Gastroesophageal sphincter (tissue), 4 donors: ENCODE measurements around the gene AGRN. TPM values are rescaled to one million over a fixed set of nuclear protein-coding genes. Genes with fewer than 3 reads are reported as not detected.

ENCODE experiments used
- ATAC-seq: fragments of 150-250 bp; one replicate; pipeline ENCODE4 v1.9.1; 2016; ENCODE audit warnings: mild to moderate bottlenecking, moderate library complexity
- H3K27ac ChIP-seq, 4 donors: fragments of 200-600 bp; sonication (generic) in 3 of 4; 1 replicate in 3 of 4; 2 replicates in 1 of 4; pipeline ENCODE4 v1.5.1; 2016 to 2019
- H3K27me3 ChIP-seq: fragments of 200-600 bp; sonication (generic); one replicate; pipeline ENCODE4 v1.5.1; 2019
- H3K36me3 ChIP-seq, 2 donors: fragments of 200-600 bp; sonication (generic); one replicate each; pipeline ENCODE4 v1.5.1; 2019; ENCODE audit warnings: control low read depth in 1 of 2
- H3K4me1 ChIP-seq, 3 donors: fragments of 200-600 bp; sonication (generic); 1 replicate in 2 of 3; 2 replicates in 1 of 3; pipeline ENCODE4 v1.5.1; 2016 to 2019; ENCODE audit warnings: control low read depth in 2 of 3
- H3K4me3 ChIP-seq, 2 donors: fragments of 200-600 bp; sonication (generic); one replicate each; pipeline ENCODE4 v1.5.1; 2019; ENCODE audit warnings: mild to moderate bottlenecking in 1 of 2, moderate library complexity in 1 of 2
- H3K9me3 ChIP-seq, 3 donors: fragments of 200-600 bp; sonication (generic); one replicate each; pipeline ENCODE4 v1.5.1; 2017 to 2019; ENCODE audit warnings: control low read depth in 2 of 3
- CTCF ChIP-seq, 4 experiments: fragments of 200-600 bp in 2 of 4; fragments of 450-650 bp in 2 of 4; sonication (generic) in 1 of 4; IDR thresholded peaks; one replicate each; pipeline ENCODE4 v1.5.1; 2017 to 2019; ENCODE audit warnings: antibody characterized with exemption in 4 of 4, mild to moderate bottlenecking in 2 of 4, moderate library complexity in 2 of 4
- EP300 ChIP-seq: sonication (generic); formaldehyde crosslinking; IDR thresholded peaks from one replicate; pipeline ENCODE4 v1.6.1; 2017; ENCODE audit warnings: antibody characterized with exemption, mild to moderate bottlenecking
- POLR2A ChIP-seq, 2 donors: fragments of 450-650 bp; IDR thresholded peaks; one replicate each; pipeline ENCODE4 v1.6.1; 2017; ENCODE audit warnings: antibody characterized with exemption in 2 of 2, mild to moderate bottlenecking in 2 of 2, moderate library complexity in 1 of 2
- POLR2AphosphoS5 ChIP-seq: sonication (generic); formaldehyde crosslinking; IDR thresholded peaks from one replicate; pipeline ENCODE4 v1.6.1; 2017; ENCODE audit warnings: antibody characterized with exemption
- WGBS, 2 donors: methylation state at CpG; one replicate each; pipeline ENCODE4 v1.1.5; 2018; ENCODE audit warnings: low coverage in 1 of 2; 5-methylcytosine and 5-hydroxymethylcytosine counted together
- total RNA-seq, 4 donors: library from RNA; depleted of rRNA; stranded (reverse); fragments of >200 nt; gene quantifications; one replicate each; pipeline ENCODE4 v1.1.0, GENCODE V29; 2016

AGRN gene
- total RNA-seq, 4 donors from 2014 or later: 18.0 to 33.6 (median 23.5) TPM

GRCh38 chr1:1085171-1085841, 65.4 kb downstream of the AGRN start:
- peaks cover 0 to 28% of the 10 kb centered on the region in 2 donors for H3K36me3 ChIP-seq
- peaks cover 0 to 2% (median 1%) of the 10 kb centered on the region in 3 donors for H3K4me1 ChIP-seq
- no peak overlapping the region for H3K4me3 ChIP-seq
- H3K9me3 ChIP-seq: no peaks in the 10 kb centered on the region
- no peak for TF ChIP-seq POLR2AphosphoS5
- TF ChIP-seq EP300: no peak
- H3K27me3 ChIP-seq: no peaks in the 10 kb centered on the region
- no CpG with 5 or more reads among the region's 30 CpGs for WGBS, 2 donors
- no peak overlapping the region for H3K27ac ChIP-seq
- ATAC-seq: no peak

GRCh38 chr1:1085911-1086841, 66.3 kb downstream of the AGRN start:
- H3K9me3 ChIP-seq: no peaks in the 10 kb centered on the region
- TF ChIP-seq CTCF (IDR thresholded peaks at IDR 0.05): no peak
- 92% methylated on average over 17 of the region's 38 CpGs; no CpG with 5 or more reads in 1 of the 2 donors for WGBS, 2 donors
- no peak overlapping the region for H3K27ac ChIP-seq
- no peaks in the 10 kb centered on the region for H3K4me1 ChIP-seq
- ATAC-seq: no peak
- H3K36me3 ChIP-seq: peaks cover 0 to 32% of the 10 kb centered on the region in 2 donors
- H3K27me3 ChIP-seq: no peaks in the 10 kb centered on the region
- no peak overlapping the region for H3K4me3 ChIP-seq

GRCh38 chr1:1086911-1087341, 67.0 kb downstream of the AGRN start:
- TF ChIP-seq POLR2A (IDR thresholded peaks at IDR 0.05): no peak
- no peak for TF ChIP-seq CTCF (IDR thresholded peaks at IDR 0.05)
- TF ChIP-seq POLR2AphosphoS5: no peak
- TF ChIP-seq EP300: no peak
- peaks cover 0 to 32% of the 10 kb centered on the region in 2 donors for H3K36me3 ChIP-seq
- WGBS, 2 donors: 100% methylated on average over 1 of the region's 17 CpGs; no CpG with 5 or more reads in 1 of the 2 donors

GRCh38 chr1:1087351-1088028, 67.6 kb downstream of the AGRN start:
- Histone ChIP-seq H3K27ac (no peak overlapping the region), H3K27me3 (no peaks in the 10 kb centered on the region), H3K9me3 (no peaks in the 10 kb centered on the region), H3K36me3 (peaks cover 0 to 28% of the 10 kb centered on the region in 2 donors), H3K4me1 (no peaks in the 10 kb centered on the region), H3K4me3 (no peak overlapping the region)
- no peak for ATAC-seq
- WGBS, 2 donors: 93% methylated on average over 10 of the region's 38 CpGs; no CpG with 5 or more reads in 1 of the 2 donors
- TF ChIP-seq POLR2A (IDR thresholded peaks at IDR 0.05) (no peak), EP300 (no peak)

More at GRCh38 chr1:1086911-1087341, 67.0 kb downstream of the AGRN start:
- Histone ChIP-seq H3K9me3 (no peaks in the 10 kb centered on the region), H3K4me3 (no peak overlapping the region), H3K27ac (no peak overlapping the region), H3K27me3 (no peaks in the 10 kb centered on the region), H3K4me1 (no peaks in the 10 kb centered on the region)
- no peak for ATAC-seq

- no peaks in the 10 kb centered on the region for H3K27me3 ChIP-seq
- H3K36me3 ChIP-seq: peaks cover 0 to 21% of the 10 kb centered on the region in 2 donors
- no peaks in the 10 kb centered on the region for H3K4me1 ChIP-seq
- 79 to 89% methylated on average over 7 to 10 of the region's 39 CpGs for WGBS, 2 donors
- H3K9me3 ChIP-seq: no peaks in the 10 kb centered on the region
- no peak overlapping the region for H3K27ac ChIP-seq
- no peak for ATAC-seq
- no peak overlapping the region for H3K4me3 ChIP-seq
- TF ChIP-seq CTCF (IDR thresholded peaks at IDR 0.05): no peak
- no peak for TF ChIP-seq EP300
- no peak for TF ChIP-seq POLR2AphosphoS5
- no peak for TF ChIP-seq POLR2A (IDR thresholded peaks at IDR 0.05)
Measured at GRCh38 chr1:1088029-1088800, 68.3 kb downstream of the AGRN start.
